ENCODE results near the gene RTBDN.

The RTBDN gene

GRCh38 chr19:12834566-12834943 lies at the start of gene RTBDN:
TSS of gene RTBDN (minus strand) at chr19:12834579. CDS start at chr19:12829979, 4,600 bp downstream.
- DNase-seq, result no peak

GRCh38 chr19:12882589-12882988 lies 48.2 kb upstream of the RTBDN start:
- no peak for DNase-seq

GRCh38 chr19:12881172-12881808 lies 46.9 kb upstream of the RTBDN start, which contains the start of gene DNASE2:
TSS of gene DNASE2 (minus strand) at chr19:12881449. CDS start at chr19:12881375, 74 bp downstream.
- peak; percentile 91 to 97 (median 95) for DNase-seq

GRCh38 chr19:12880551-12881171 lies 46.3 kb upstream of the RTBDN start:
- peak in 2 of 3 experiments; percentile 66 to 68 for DNase-seq

GRCh38 chr19:12875086-12875485 lies 40.7 kb upstream of the RTBDN start:
- DNase-seq, result no peak

- DNase-seq, result no peak
These were observed 39.7 kb upstream of the RTBDN start for GRCh38 chr19:12873891-12874745.

GRCh38 chr19:12872941-12873890 lies 38.8 kb upstream of the RTBDN start:
- peak; percentile 9 to 77 (median 41) for DNase-seq

GRCh38 chr19:12872255-12872654 lies 37.9 kb upstream of the RTBDN start:
- DNase-seq, result no peak

- DNase-seq, result no peak
These were observed 37.3 kb upstream of the RTBDN start for GRCh38 chr19:12871681-12872080.

GRCh38 chr19:12868540-12869112 lies 34.2 kb upstream of the RTBDN start:
- DNase-seq, result peak in 1 of 3 experiments; percentile 12

GRCh38 chr19:12867120-12868099 lies 33.0 kb upstream of the RTBDN start:
- peak in 1 of 3 experiments; percentile 67 for DNase-seq

GRCh38 chr19:12866416-12867119 lies 32.2 kb upstream of the RTBDN start:
- no peak for DNase-seq

GRCh38 chr19:12865746-12866415 lies 31.5 kb upstream of the RTBDN start:
- DNase-seq, result no peak

- DNase-seq, result no peak
These were observed 30.6 kb upstream of the RTBDN start for GRCh38 chr19:12864721-12865715.

- no peak for DNase-seq
These were observed 29.8 kb upstream of the RTBDN start for GRCh38 chr19:12864143-12864542.

GRCh38 chr19:12859546-12859945 lies 25.2 kb upstream of the RTBDN start:
- no peak for DNase-seq

GRCh38 chr19:12858041-12858928 lies 23.9 kb upstream of the RTBDN start:
- no peak for DNase-seq
